IMR-90 (cell line): ENCODE results near the gene MRPL51. TPM values are rescaled to one million over a fixed set of nuclear protein-coding genes. Genes with fewer than 3 reads are reported as not detected.

Experiments
- ATAC-seq: fragments of 200-7000 bp; cut with Tn5 transposase; 2 replicates; pipeline ENCODE4 v1.9.1; 2020; ENCODE audit warnings: low read depth, mild to moderate bottlenecking, moderate library complexity
- BruUV-seq: library from RNA; stranded (reverse); fragments of 400-500 nt; replicated peaks from 2 replicates; lab custom pipeline; 2021; lab: Mats Ljungman, UMichigan
- CTCF ChIA-PET: fragments of 300-600 bp; formaldehyde crosslinking; extraction: SDS; loops from one replicate; lab custom pipeline; 2021; ENCODE audit warnings: antibody characterized with exemption; lab: Yijun Ruan, JAX
- POLR2A ChIA-PET: fragments of 300-600 bp; sonication (Branson Sonifier 250); formaldehyde crosslinking; loops from one replicate; lab custom pipeline; 2022; ENCODE audit warnings: antibody characterized with exemption; ENCODE audit not compliant: unreplicated experiment; lab: Charles Lee
- DNase-seq: peaks from one replicate; pipeline ENCODE4 v3.0.0; 2013
- H2AFZ ChIP-seq: replicated peaks from 2 replicates; pipeline ENCODE3; 2013; ENCODE audit warnings: low read length, mild to moderate bottlenecking; ENCODE audit not compliant: poor library complexity
- H2AK5ac ChIP-seq: 2 replicates; pipeline ENCODE4 v1.6.1; 2013; ENCODE audit warnings: low read depth, low read length, inconsistent platforms
- H2AK9ac ChIP-seq: replicated peaks from 2 replicates; pipeline ENCODE3; 2013; ENCODE audit warnings: mild to moderate bottlenecking, low read depth, low read length, moderate library complexity; ENCODE audit not compliant: poor library complexity
- H2BK120ac ChIP-seq: 2 replicates; pipeline ENCODE4 v1.6.1; 2013; ENCODE audit warnings: low read depth, low read length, inconsistent platforms
- H2BK15ac ChIP-seq: 3 replicates; pipeline ENCODE4 v1.6.1; 2013; ENCODE audit warnings: low read depth, low read length, inconsistent platforms
- H2BK20ac ChIP-seq: 2 replicates; pipeline ENCODE4 v1.6.1; 2013; ENCODE audit warnings: low read depth, mild to moderate bottlenecking, inconsistent platforms, low read length, moderate library complexity
- H2BK5ac ChIP-seq: 2 replicates; pipeline ENCODE4 v1.6.1; 2013; ENCODE audit warnings: mild to moderate bottlenecking, low read depth, low read length, inconsistent platforms; ENCODE audit not compliant: poor library complexity, severe bottlenecking
- H3K14ac ChIP-seq: replicated peaks from 2 replicates; pipeline ENCODE4 v1.6.1; 2013; ENCODE audit warnings: low read depth, low read length, inconsistent platforms
- H3K18ac ChIP-seq: 2 replicates; pipeline ENCODE4 v1.6.1; 2013; ENCODE audit warnings: low read depth, low read length, control low read depth
- H3K23ac ChIP-seq: 2 replicates; pipeline ENCODE4 v1.6.1; 2013; ENCODE audit warnings: low read depth, low read length, inconsistent platforms
- H3K27ac ChIP-seq: 2 replicates; pipeline ENCODE4 v1.5.1; 2013; ENCODE audit warnings: mild to moderate bottlenecking, control low read depth, low read length; ENCODE audit not compliant: insufficient read depth
- H3K27me3 ChIP-seq: 2 replicates; pipeline ENCODE4 v1.6.1; 2013; ENCODE audit warnings: low read length; ENCODE audit not compliant: control insufficient read depth, insufficient read depth
- H3K36me3 ChIP-seq: 2 replicates; pipeline ENCODE4 v1.6.1; 2013; ENCODE audit warnings: low read length, mixed read lengths; ENCODE audit not compliant: control insufficient read depth, insufficient read depth
- H3K4ac ChIP-seq: 2 replicates; pipeline ENCODE4 v1.6.1; 2013; ENCODE audit warnings: low read depth, low read length, inconsistent platforms
- H3K4me1 ChIP-seq: 2 replicates; pipeline ENCODE4 v1.6.1; 2013; ENCODE audit warnings: low read length, mixed read lengths; ENCODE audit not compliant: control insufficient read depth, insufficient read depth
- H3K4me2 ChIP-seq: 2 replicates; pipeline ENCODE4 v1.6.1; 2013; ENCODE audit warnings: low read depth, mild to moderate bottlenecking, control low read depth, low read length, moderate library complexity
- H3K4me3 ChIP-seq: 2 replicates; pipeline ENCODE4 v1.5.1; 2013; ENCODE audit warnings: low read depth, mild to moderate bottlenecking, control low read depth, low read length, moderate library complexity; ENCODE audit not compliant: insufficient read depth
- H3K56ac ChIP-seq: 2 replicates; pipeline ENCODE4 v1.6.1; 2013; ENCODE audit warnings: low read length, inconsistent platforms; ENCODE audit not compliant: insufficient read depth; ENCODE audit errors: extremely low read depth
- H3K79me1 ChIP-seq, 2 experiments: 2 replicates each; pipeline ENCODE4 v1.6.1; 2013; ENCODE audit warnings: low read length in 2 of 2, inconsistent platforms in 1 of 2, low read depth in 1 of 2
- H3K9ac ChIP-seq: 2 replicates; pipeline ENCODE4 v1.6.1; 2013; ENCODE audit warnings: low read depth, low read length, control low read depth
- H3K9me1 ChIP-seq: 2 replicates; pipeline ENCODE4 v1.6.1; 2013; ENCODE audit warnings: low read length, inconsistent platforms; ENCODE audit not compliant: insufficient read depth
- H3K9me3 ChIP-seq: 2 replicates; pipeline ENCODE4 v1.6.1; 2013; ENCODE audit warnings: low read length; ENCODE audit not compliant: control insufficient read depth, insufficient read depth
- H4K20me1 ChIP-seq: 2 replicates; pipeline ENCODE4 v1.6.1; 2013; ENCODE audit warnings: low read length, inconsistent platforms; ENCODE audit not compliant: insufficient read depth
- H4K5ac ChIP-seq: 2 replicates; pipeline ENCODE4 v1.6.1; 2013; ENCODE audit warnings: mild to moderate bottlenecking, low read depth, low read length, control low read depth
- H4K8ac ChIP-seq, 2 experiments: 2 replicates each; pipeline ENCODE4 v1.6.1; 2013; ENCODE audit warnings: low read depth in 2 of 2, low read length in 2 of 2, control low read depth in 1 of 2, inconsistent platforms in 1 of 2
- H4K91ac ChIP-seq: 2 replicates; pipeline ENCODE4 v1.6.1; 2013; ENCODE audit warnings: low read depth, low read length, inconsistent platforms; ENCODE audit not compliant: insufficient read depth
- BHLHE40 ChIP-seq: fragments of 150-350 bp; IDR thresholded peaks from 2 replicates; pipeline ENCODE4 v1.6.1; 2016; ENCODE audit warnings: mild to moderate bottlenecking, low read depth, low read length
- CEBPB ChIP-seq: IDR thresholded peaks from 2 replicates; pipeline ENCODE4 v1.6.1; 2012; ENCODE audit warnings: low read depth, low read length, improper control_type of control experiment
- FOS ChIP-seq: fragments of 150-350 bp; IDR thresholded peaks from 2 replicates; pipeline ENCODE4 v1.6.1; 2016; ENCODE audit warnings: low read depth, low read length
- MAFK ChIP-seq: IDR thresholded peaks from 2 replicates; pipeline ENCODE4 v1.6.1; 2012; ENCODE audit warnings: low read depth, low read length, improper control_type of control experiment
- MAZ ChIP-seq: IDR thresholded peaks from 2 replicates; pipeline ENCODE4 v1.6.1; 2012; ENCODE audit warnings: low read depth, mild to moderate bottlenecking, low read length, improper control_type of control experiment, moderate library complexity, borderline replicate concordance
- MXI1 ChIP-seq: IDR thresholded peaks from 2 replicates; pipeline ENCODE4 v1.6.1; 2012; ENCODE audit warnings: low read depth, mild to moderate bottlenecking, low read length, moderate library complexity, borderline replicate concordance
- NFE2L2 ChIP-seq: fragments of 150-350 bp; IDR thresholded peaks from 2 replicates; pipeline ENCODE4 v1.6.1; 2016; ENCODE audit warnings: low read depth, mild to moderate bottlenecking, low read length
- POLR2A ChIP-seq: IDR thresholded peaks from 2 replicates; pipeline ENCODE4 v1.6.1; 2012; ENCODE audit warnings: mild to moderate bottlenecking, low read depth, low read length
- RAD21 ChIP-seq: IDR thresholded peaks from 2 replicates; pipeline ENCODE4 v1.6.1; 2012; ENCODE audit warnings: low read length, improper control_type of control experiment
- RCOR1 ChIP-seq: IDR thresholded peaks from 2 replicates; pipeline ENCODE4 v1.6.1; 2012; ENCODE audit warnings: mild to moderate bottlenecking, low read length, improper control_type of control experiment; ENCODE audit not compliant: insufficient replicate concordance
- SMC3 ChIP-seq: fragments of 150-350 bp; IDR thresholded peaks from 2 replicates; pipeline ENCODE4 v1.6.1; 2016; ENCODE audit warnings: low read depth, mild to moderate bottlenecking, antibody characterized with exemption, low read length, moderate library complexity
- WGBS, 2 experiments: methylation state at CpG; one replicate each; pipeline versions ENCODE4 v1.1.5 to v1.1.7; 2013; ENCODE audit warnings: missing lambda C conversion rate in 2 of 2; ENCODE audit not compliant: insufficient read length in 1 of 2; ENCODE audit errors: extremely low coverage in 2 of 2; 5-methylcytosine and 5-hydroxymethylcytosine counted together
- dilution Hi-C: fragments of 300-500 bp; cut with HindIII; formaldehyde crosslinking; loops from one replicate; pipeline ENCODE4 v1.14.3; 2018; ENCODE audit warnings: low sequenced_read_pairs; ENCODE audit not compliant: unreplicated experiment
- in situ Hi-C: fragments of 300-500 bp; cut with MboI; formaldehyde crosslinking; loops from 3 replicates; pipeline ENCODE4 v1.14.3; 2019; ENCODE audit warnings: low sequenced_read_pairs, inconsistent platforms, mixed read lengths
- intact Hi-C: fragments of 100-400 bp; cut with micrococcal nuclease; formaldehyde crosslinking; loops from 2 replicates; pipeline ENCODE4 v1.10.0; 2022
- polyA plus RNA-seq, 3 experiments: library from polyadenylated mRNA; depleted of rRNA; stranded (reverse); fragments of >200 nt; gene quantifications; 2 replicates each; pipeline ENCODE4 v1.2.3, GENCODE V29; 2012; ENCODE audit warnings: low replicate concordance in 1 of 3
- total RNA-seq: library from RNA; depleted of rRNA; stranded (reverse); fragments of >200 nt; gene quantifications from 2 replicates; pipeline ENCODE4 v1.2.3, GENCODE V29; 2012
- TF ChIP-seq, protein P1 (sequence below): conservative IDR thresholded peaks from 2 replicates; pipeline ENCODE4 v1.5.1; 2012; ENCODE audit warnings: mild to moderate bottlenecking, low read depth, low read length, improper control_type of control experiment
- TF ChIP-seq, protein P2 (sequence below): fragments of 150-350 bp; IDR thresholded peaks from 2 replicates; pipeline ENCODE4 v1.6.1; 2017; ENCODE audit warnings: mild to moderate bottlenecking, antibody characterized with exemption, low read length, low read depth
- TF ChIP-seq, protein P3 (sequence below): fragments of 150-350 bp; IDR thresholded peaks from 2 replicates; pipeline ENCODE4 v1.6.1; 2016; ENCODE audit warnings: low read depth, mild to moderate bottlenecking, low read length, moderate library complexity, borderline replicate concordance

Gene MRPL51
- total and polyA plus RNA-seq, 2 of the 4 experiments (the other 2 are of a cell fraction): 80.1 to 160 TPM

DNA sequence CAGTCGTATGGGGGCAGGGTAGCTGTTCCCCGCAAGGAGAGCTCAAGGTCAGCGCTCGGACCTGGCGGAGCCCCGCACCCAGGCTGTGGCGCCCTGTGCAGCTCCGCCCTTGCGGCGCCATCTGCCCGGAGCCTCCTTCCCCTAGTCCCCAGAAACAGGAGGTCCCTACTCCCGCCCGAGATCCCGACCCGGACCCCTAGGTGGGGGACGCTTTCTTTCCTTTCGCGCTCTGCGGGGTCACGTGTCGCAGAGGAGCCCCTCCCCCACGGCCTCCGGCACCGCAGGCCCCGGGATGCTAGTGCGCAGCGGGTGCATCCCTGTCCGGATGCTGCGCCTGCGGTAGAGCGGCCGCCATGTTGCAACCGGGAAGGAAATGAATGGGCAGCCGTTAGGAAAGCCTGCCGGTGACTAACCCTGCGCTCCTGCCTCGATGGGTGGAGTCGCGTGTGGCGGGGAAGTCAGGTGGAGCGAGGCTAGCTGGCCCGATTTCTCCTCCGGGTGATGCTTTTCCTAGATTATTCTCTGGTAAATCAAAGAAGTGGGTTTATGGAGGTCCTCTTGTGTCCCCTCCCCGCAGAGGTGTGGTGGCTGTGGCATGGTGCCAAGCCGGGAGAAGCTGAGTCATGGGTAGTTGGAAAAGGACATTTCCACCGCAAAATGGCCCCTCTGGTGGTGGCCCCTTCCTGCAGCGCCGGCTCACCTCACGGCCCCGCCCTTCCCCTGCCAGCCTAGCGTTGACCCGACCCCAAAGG lies 42.1 kb upstream of the MRPL51 start:
- Histone ChIP-seq H3K14ac (peak overlapping the region; percentile 95), H3K27me3 (no peaks in the 10 kb centered on the region), H3K23ac (peak overlapping the region; percentile 92), H3K4me2 (peak overlapping the region; percentile 89), H3K4me3 (peak overlapping the region; percentile 66), H3K9ac (peak overlapping the region; percentile 92), H4K5ac (no peak overlapping the region), H3K79me1 (peaks cover 2 to 68% of the 10 kb centered on the region in 2 experiments; a peak in 3 of 4 replicates), H4K20me1 (peaks cover 58% of the 10 kb centered on the region), H3K18ac (peak overlapping the region; percentile 30; the same call in 1 of the 2 replicates), H3K4me1 (peaks cover 14% of the 10 kb centered on the region), H2BK15ac (no peak overlapping the region), H2AK9ac (peak overlapping the region; percentile 98), H4K8ac (peak overlapping the region; percentile 32 to 51; a peak in 2 of 4 replicates), H3K9me1 (no peaks in the 10 kb centered on the region), H3K9me3 (no peaks in the 10 kb centered on the region), H3K36me3 (peaks cover 51% of the 10 kb centered on the region), H3K27ac (peak overlapping the region; percentile 93), H2BK5ac (peak overlapping the region; percentile 85), H4K91ac (peak overlapping the region; percentile 59), H2AK5ac (peak overlapping the region; percentile 90), H2BK120ac (no peak overlapping the region), H3K56ac (peak overlapping the region; percentile 75), H2AFZ (peak overlapping the region; percentile 69), H2BK20ac (no peak overlapping the region), H3K4ac (peak overlapping the region; percentile 82)
- in situ Hi-C loops: no loop called here
- 0% methylated on average over 14 of the region's 52 CpGs; no CpG with 5 or more reads in 1 of the 2 experiments for WGBS, 2 experiments
- BruUV-seq: no TSS peak
- intact Hi-C loops: loop anchor here (1.0 kb wide), 1 partner anchor 112 kb away; no protein-coding TSS in a partner anchor
- dilution Hi-C loops: no loop called here
- ChIA-PET CTCF (no interaction called here), POLR2A (interaction anchor here (0.5 to 2.9 kb wide), 6 partner anchors 15 to 200 kb away, joined by 3 to 48 read pairs (median 4); no protein-coding TSS in a partner anchor)
- ATAC-seq (no peak), DNase-seq (peak; percentile 69)
- TF ChIP-seq, protein P1, sequence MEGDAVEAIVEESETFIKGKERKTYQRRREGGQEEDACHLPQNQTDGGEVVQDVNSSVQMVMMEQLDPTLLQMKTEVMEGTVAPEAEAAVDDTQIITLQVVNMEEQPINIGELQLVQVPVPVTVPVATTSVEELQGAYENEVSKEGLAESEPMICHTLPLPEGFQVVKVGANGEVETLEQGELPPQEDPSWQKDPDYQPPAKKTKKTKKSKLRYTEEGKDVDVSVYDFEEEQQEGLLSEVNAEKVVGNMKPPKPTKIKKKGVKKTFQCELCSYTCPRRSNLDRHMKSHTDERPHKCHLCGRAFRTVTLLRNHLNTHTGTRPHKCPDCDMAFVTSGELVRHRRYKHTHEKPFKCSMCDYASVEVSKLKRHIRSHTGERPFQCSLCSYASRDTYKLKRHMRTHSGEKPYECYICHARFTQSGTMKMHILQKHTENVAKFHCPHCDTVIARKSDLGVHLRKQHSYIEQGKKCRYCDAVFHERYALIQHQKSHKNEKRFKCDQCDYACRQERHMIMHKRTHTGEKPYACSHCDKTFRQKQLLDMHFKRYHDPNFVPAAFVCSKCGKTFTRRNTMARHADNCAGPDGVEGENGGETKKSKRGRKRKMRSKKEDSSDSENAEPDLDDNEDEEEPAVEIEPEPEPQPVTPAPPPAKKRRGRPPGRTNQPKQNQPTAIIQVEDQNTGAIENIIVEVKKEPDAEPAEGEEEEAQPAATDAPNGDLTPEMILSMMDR: no peak
- TF ChIP-seq MAFK (no peak), BHLHE40 (peak; percentile 78), MAZ (no peak; the same call in 1 of the 2 replicates), NFE2L2 (peak; percentile 10; the same call in 1 of the 2 replicates), RAD21 (no peak), RCOR1 (no peak), POLR2A (no peak; the same call in 1 of the 2 replicates), SMC3 (no peak), MXI1 (peak; percentile 65; the same call in 1 of the 2 replicates), CEBPB (peak; percentile 77), FOS (no peak)
- TF ChIP-seq, protein P2, sequence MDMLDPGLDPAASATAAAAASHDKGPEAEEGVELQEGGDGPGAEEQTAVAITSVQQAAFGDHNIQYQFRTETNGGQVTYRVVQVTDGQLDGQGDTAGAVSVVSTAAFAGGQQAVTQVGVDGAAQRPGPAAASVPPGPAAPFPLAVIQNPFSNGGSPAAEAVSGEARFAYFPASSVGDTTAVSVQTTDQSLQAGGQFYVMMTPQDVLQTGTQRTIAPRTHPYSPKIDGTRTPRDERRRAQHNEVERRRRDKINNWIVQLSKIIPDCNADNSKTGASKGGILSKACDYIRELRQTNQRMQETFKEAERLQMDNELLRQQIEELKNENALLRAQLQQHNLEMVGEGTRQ: peak; percentile 88
- TF ChIP-seq, protein P3, sequence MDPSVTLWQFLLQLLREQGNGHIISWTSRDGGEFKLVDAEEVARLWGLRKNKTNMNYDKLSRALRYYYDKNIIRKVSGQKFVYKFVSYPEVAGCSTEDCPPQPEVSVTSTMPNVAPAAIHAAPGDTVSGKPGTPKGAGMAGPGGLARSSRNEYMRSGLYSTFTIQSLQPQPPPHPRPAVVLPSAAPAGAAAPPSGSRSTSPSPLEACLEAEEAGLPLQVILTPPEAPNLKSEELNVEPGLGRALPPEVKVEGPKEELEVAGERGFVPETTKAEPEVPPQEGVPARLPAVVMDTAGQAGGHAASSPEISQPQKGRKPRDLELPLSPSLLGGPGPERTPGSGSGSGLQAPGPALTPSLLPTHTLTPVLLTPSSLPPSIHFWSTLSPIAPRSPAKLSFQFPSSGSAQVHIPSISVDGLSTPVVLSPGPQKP: no peak
